ENCODE results near the gene AP3D1.
"Not testable (repeated sequence)": the region's sequence is repeated elsewhere in the genome, so short reads cannot be mapped to it uniquely, and the experiment has no call there.

The AP3D1 gene

GRCh38 chr19:2151339-2152229 lies at the start of gene AP3D1:
Gene AP3D1, minus strand, starts transcription at chr19:2151566. Its CDS starts 232 bp downstream, at chr19:2151334.
- peak; percentile 97 to 98 for DNase-seq

- not testable (repeated sequence) for DNase-seq
Measured at GRCh38 chr19:2200624-2201294, 49.4 kb upstream of the AP3D1 start.

- DNase-seq: no peak
Measured at GRCh38 chr19:2199861-2200623, 48.7 kb upstream of the AP3D1 start.

- no peak for DNase-seq
Measured at GRCh38 chr19:2199215-2199614, 47.8 kb upstream of the AP3D1 start.

GRCh38 chr19:2198317-2198716 lies 47.0 kb upstream of the AP3D1 start:
- DNase-seq: no peak

- no peak for DNase-seq
Measured at GRCh38 chr19:2197270-2197669, 45.9 kb upstream of the AP3D1 start.

- DNase-seq: no peak
Measured at GRCh38 chr19:2195914-2196313, 44.5 kb upstream of the AP3D1 start.

- DNase-seq: no peak
Measured at GRCh38 chr19:2195361-2195760, 44.0 kb upstream of the AP3D1 start.

- DNase-seq: no peak
Measured at GRCh38 chr19:2194513-2195078, 43.2 kb upstream of the AP3D1 start.

- DNase-seq: no peak
Measured at GRCh38 chr19:2193807-2194206, 42.4 kb upstream of the AP3D1 start.

- DNase-seq: no peak
Measured at GRCh38 chr19:2192862-2193261, 41.5 kb upstream of the AP3D1 start.

GRCh38 chr19:2191456-2192310 lies 40.3 kb upstream of the AP3D1 start:
- no peak for DNase-seq

- DNase-seq: no peak
Measured at GRCh38 chr19:2190848-2191455, 39.6 kb upstream of the AP3D1 start.

GRCh38 chr19:2189880-2190279 lies 38.5 kb upstream of the AP3D1 start:
- DNase-seq: no peak

- DNase-seq: no peak
Measured at GRCh38 chr19:2188708-2189385, 37.5 kb upstream of the AP3D1 start.

- DNase-seq: no peak
Measured at GRCh38 chr19:2187159-2187558, 35.8 kb upstream of the AP3D1 start.

GRCh38 chr19:2186071-2186846 lies 34.9 kb upstream of the AP3D1 start:
- DNase-seq: peak in 1 of 2 experiments; percentile 20

GRCh38 chr19:2185734-2186070 lies 34.3 kb upstream of the AP3D1 start:
- DNase-seq: no peak

GRCh38 chr19:2184422-2184975 lies 33.1 kb upstream of the AP3D1 start:
- no peak for DNase-seq

GRCh38 chr19:2181633-2181997 lies 30.2 kb upstream of the AP3D1 start:
- DNase-seq: no peak

Measured in cerebellar nuclear complex (tissue), 1 donor.